GM12865 (cell line): ENCODE measurements around the gene ST7.

ENCODE experiments used
- DNase-seq: peaks from one replicate; pipeline ENCODE4 v3.0.0; 2010; ENCODE audit warnings: low read depth
- H3K4me3 ChIP-seq: 2 replicates; pipeline ENCODE4 v1.5.1; 2011; ENCODE audit warnings: mild to moderate bottlenecking, low read depth, low read length, control low read depth
- TF ChIP-seq, protein P1 (sequence below): IDR thresholded peaks from 2 replicates; pipeline ENCODE4 v1.5.1; 2011; ENCODE audit warnings: low read length, control low read depth, low read depth, inconsistent platforms; ENCODE audit not compliant: insufficient read depth; ENCODE audit errors: missing control alignments

Gene ST7

DNA sequence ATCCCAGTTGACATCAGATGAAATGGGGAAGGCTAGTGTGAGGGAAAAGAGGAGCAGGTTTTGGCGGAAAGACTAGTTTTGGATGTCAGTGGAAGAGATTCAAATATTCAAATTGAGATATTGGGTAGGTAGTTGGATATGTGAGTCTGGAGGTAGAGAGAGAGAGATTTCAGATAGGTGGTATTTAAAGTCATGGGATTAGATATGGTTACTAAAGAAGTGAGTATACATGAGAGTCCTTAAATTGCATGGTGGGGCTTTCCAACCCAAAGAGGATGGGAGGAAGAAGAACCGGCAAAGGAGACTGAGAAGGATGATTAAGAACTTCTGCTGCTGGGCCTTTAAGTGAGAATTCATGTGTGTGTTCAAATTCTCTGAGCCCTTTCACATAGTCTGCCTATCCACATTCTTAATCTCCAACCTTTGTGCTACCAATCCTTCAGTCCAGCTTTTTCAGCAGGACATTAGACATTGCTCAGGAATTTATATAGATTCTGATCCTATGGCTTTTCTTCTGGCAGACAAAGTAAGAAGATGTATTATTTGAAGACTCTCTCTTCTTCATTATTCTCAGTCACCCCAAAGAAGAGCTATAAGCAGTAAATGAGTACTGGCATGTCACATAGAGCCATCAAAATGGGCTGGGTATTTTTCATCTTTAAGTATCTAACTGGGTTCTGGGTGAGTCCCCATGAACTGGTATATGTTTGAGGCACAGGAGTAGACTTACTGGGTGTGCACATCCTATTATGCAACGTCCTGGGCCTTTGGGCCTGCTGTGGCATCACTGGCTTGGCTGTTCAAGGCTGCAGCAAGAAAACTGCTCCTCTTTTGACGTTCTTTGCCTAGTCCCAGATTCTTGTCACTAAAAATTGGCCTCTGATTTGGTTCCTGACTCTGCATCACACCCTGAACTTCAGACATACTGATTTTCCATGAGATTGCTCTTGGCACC, 33.6 kb downstream of the ST7 start:
- no peak overlapping the region for H3K4me3 ChIP-seq
- TF ChIP-seq, protein P1, sequence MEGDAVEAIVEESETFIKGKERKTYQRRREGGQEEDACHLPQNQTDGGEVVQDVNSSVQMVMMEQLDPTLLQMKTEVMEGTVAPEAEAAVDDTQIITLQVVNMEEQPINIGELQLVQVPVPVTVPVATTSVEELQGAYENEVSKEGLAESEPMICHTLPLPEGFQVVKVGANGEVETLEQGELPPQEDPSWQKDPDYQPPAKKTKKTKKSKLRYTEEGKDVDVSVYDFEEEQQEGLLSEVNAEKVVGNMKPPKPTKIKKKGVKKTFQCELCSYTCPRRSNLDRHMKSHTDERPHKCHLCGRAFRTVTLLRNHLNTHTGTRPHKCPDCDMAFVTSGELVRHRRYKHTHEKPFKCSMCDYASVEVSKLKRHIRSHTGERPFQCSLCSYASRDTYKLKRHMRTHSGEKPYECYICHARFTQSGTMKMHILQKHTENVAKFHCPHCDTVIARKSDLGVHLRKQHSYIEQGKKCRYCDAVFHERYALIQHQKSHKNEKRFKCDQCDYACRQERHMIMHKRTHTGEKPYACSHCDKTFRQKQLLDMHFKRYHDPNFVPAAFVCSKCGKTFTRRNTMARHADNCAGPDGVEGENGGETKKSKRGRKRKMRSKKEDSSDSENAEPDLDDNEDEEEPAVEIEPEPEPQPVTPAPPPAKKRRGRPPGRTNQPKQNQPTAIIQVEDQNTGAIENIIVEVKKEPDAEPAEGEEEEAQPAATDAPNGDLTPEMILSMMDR: no peak
- peak; percentile 62 for DNase-seq

DNA sequence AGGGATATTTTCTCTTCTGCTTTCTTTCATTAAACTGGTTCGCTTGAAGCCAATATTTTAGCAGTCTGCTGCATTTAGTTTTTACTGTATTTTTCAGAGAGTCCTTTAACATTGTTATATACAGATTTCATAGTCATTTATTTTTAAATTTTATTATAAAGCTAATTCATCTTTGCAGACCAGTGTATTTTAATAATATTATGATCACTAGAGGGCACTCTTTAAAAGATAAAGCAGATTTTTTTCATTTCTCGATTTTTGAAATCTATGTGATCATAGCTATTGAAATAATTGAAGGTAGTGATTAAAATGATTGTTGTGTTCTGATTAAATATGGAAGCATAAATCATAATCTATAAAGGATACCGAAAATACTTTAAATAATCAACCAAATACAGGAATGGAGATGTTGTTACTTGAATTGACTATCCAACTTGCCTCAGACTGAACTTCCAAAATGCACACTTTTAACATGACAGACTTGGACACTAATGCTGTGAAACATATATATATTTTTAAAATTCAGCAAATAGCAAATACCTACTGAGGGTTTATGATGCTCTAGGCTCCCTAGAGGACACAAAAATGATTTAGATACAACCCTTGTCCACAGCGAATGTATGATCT, 35.2 kb downstream of the ST7 start:
- no peak for DNase-seq
- TF ChIP-seq, protein P1: no peak

DNA sequence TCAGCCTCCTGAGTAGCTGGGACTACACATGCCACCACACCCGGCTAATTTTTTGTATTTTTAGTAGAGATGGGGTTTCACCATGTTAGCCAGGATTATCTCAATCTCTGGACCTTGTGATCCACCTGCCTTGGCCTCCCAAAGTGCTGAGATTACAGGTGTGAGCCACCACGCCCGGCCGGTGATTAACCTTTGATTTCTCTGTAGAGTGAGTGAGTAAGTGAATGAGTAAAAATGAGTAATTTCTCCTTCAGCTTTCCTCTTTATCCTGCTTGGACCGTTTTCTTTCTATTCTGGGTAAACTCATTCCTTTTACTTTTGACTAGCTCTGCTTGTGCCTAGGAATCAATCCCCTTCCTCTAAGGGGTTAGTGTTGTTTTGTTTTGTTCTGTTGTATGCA, 36.8 kb downstream of the ST7 start:
- DNase-seq: no peak
- TF ChIP-seq, protein P1: no peak
- H3K4me3 ChIP-seq: no peak overlapping the region

More for the DNA sequence above, 35.2 kb downstream of the ST7 start:
- H3K4me3 ChIP-seq: no peak overlapping the region

DNA sequence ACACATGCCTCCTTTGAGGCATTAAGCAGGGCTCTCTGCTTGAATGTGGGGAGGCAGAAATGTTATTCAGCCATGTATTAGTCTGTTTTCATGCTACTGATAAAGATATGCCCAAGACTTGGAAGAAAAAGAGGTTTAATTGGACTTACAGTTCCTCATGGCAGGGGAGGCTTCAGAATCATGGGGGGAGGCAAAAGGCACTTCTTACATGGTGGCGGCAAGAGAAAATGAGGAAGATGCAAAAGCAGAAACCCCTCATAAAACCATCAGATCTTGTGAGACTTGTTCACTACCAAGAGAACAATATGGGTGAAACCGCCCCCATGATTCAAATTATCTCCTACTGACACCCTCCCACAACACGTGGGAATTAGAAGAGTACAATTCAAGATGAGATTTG, 37.9 kb downstream of the ST7 start:
- no peak overlapping the region for H3K4me3 ChIP-seq
- no peak for DNase-seq
- TF ChIP-seq, protein P1: no peak

DNA sequence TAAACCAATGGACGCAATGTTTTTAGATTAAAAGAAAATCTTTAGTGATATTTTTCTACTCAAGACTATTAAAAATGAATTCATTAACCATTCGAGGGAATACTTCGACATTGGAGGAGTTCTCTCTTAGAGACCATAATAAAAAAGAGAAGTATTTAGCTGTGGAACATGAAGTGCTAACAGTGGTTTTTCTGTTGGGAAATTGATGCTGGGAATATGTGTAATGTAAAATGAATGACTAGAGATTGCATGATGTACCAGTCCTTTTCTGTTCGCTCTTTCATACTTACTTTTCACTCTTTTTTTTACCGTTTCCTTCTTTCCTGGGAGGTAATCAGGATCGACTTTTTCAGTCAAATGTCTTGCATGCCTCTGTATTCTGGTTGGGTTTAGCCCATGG, 41.3 kb downstream of the ST7 start:
- TF ChIP-seq, protein P1: no peak
- DNase-seq: no peak
- H3K4me3 ChIP-seq: no peak overlapping the region

DNA sequence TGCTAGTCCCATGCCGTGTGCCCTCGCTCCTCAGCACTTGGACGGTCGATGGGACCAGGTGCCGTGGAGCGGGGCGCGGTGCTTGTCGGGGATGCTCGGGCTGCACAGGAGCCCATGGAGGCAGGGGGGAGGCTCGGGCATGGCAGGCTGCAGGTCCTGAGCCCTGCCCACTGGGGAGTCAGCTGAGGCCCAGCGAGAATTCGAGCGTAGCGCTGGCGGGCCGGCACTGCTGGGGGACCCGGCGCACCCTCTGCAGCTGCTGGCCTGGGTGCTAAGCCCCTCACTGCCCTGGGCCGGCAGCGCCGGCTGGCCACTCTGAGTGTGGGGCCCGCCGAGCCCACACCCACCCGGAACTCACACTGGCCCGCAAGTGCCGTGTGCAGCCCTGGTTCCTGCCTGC, 44.7 kb downstream of the ST7 start:
- TF ChIP-seq, protein P1: no peak
- no peak for DNase-seq
- no peak overlapping the region for H3K4me3 ChIP-seq
